SU-DHL-6 (cell line): ENCODE data around the gene FER1L5.

Experiments
- CTCF ChIP-seq: fragments of 200-600 bp; sonication (generic); IDR thresholded peaks from one replicate; pipeline ENCODE4 v1.5.1; 2017; ENCODE audit warnings: antibody characterized with exemption, mild to moderate bottlenecking, low read length, moderate library complexity; ENCODE audit not compliant: insufficient read depth, poor library complexity, severe bottlenecking
- EZH2phosphoT487 ChIP-seq: fragments of 200-600 bp; sonication (generic), shearing (Covaris generic); conservative IDR thresholded peaks from 2 replicates; pipeline ENCODE4 v1.6.1; 2018; ENCODE audit warnings: mild to moderate bottlenecking, antibody characterized with exemption, low read length, moderate library complexity, mixed read lengths

- TF ChIP-seq CTCF (no peak), EZH2phosphoT487 (no peak)
Measured at GRCh38 chr2:96601382-96602292, 40.9 kb upstream of the FER1L5 start.
